Naive thymus-derived CD8-positive, alpha-beta T cell (primary cell): ENCODE measurements around the gene DPP3. TPM values are rescaled to one million over a fixed set of nuclear protein-coding genes. Genes with fewer than 3 reads are reported as not detected.
"Not testable (repeated sequence)": the region's sequence is repeated elsewhere in the genome, so short reads cannot be mapped to it uniquely, and the experiment has no call there.

ENCODE experiments used
- ATAC-seq, 2 donors: fragments of 150-1000 bp; cut with Tn5 transposase in 1 of 2; sonication (Bioruptor Pico), chemical (Tn5 transposase) in 1 of 2; 1 replicate in 1 of 2; 2 replicates in 1 of 2; pipeline ENCODE4 v1.10.0; 2021; ENCODE audit warnings: mild to moderate bottlenecking in 2 of 2, moderate library complexity in 2 of 2
- POLR2A ChIA-PET: fragments of 350-600 bp; sonication (Branson Sonifier 250); formaldehyde crosslinking; loops from one replicate; lab custom pipeline; 2021; ENCODE audit warnings: antibody characterized with exemption; lab: Charles Lee
- DNase-seq, 10 donors: peaks; one replicate each; pipeline versions ENCODE4 v3.0.0 to v3.0.0-alpha.2; 2020 to 2022
- H3K27ac Mint-ChIP-seq, 10 donors: one replicate each; pipeline ENCODE4 v1.8.0; 2020 to 2022; ENCODE audit warnings: mild to moderate bottlenecking in 10 of 10, mixed read lengths in 10 of 10, moderate library complexity in 4 of 10, inconsistent platforms in 1 of 10
- H3K27me3 Mint-ChIP-seq, 5 donors: one replicate each; pipeline ENCODE4 v1.8.0; 2021 to 2022; ENCODE audit warnings: mixed read lengths in 5 of 5
- H3K36me3 Mint-ChIP-seq, 3 donors: one replicate each; pipeline ENCODE4 v1.8.0; 2020 to 2022; ENCODE audit warnings: mixed read lengths in 3 of 3, mild to moderate bottlenecking in 2 of 3, inconsistent platforms in 1 of 3
- H3K4me1 Mint-ChIP-seq, 4 donors: one replicate each; pipeline ENCODE4 v1.8.0; 2021 to 2022; ENCODE audit warnings: mixed read lengths in 4 of 4
- H3K4me3 Mint-ChIP-seq, 10 donors: one replicate each; pipeline ENCODE4 v1.8.0; 2020 to 2022; ENCODE audit warnings: mild to moderate bottlenecking in 10 of 10, mixed read lengths in 10 of 10, moderate library complexity in 6 of 10, inconsistent platforms in 1 of 10
- H3K9me3 Mint-ChIP-seq, 9 donors: one replicate each; pipeline ENCODE4 v1.8.0; 2020 to 2022; ENCODE audit warnings: mixed read lengths in 9 of 9, mild to moderate bottlenecking in 3 of 9, inconsistent platforms in 1 of 9, moderate library complexity in 1 of 9
- polyA plus RNA-seq, 3 donors: library from polyadenylated mRNA; unstranded; fragments of 300-500 nt; fragmentation: Illumina TruSeq; gene quantifications; one replicate each; pipeline ENCODE4 v1.2.3, GENCODE V29; 2021
- total RNA-seq, 8 experiments: library from RNA in 2 of 8; stranded (reverse) in 2 of 8; gene quantifications; one replicate each; pipeline ENCODE4 v1.2.3 and lab custom pipeline; 2021 to 2026

The DPP3 gene
- total and polyA plus RNA-seq, 5 experiments from 2014 or later: 20.0 to 25.4 (median 20.5) TPM

DNA sequence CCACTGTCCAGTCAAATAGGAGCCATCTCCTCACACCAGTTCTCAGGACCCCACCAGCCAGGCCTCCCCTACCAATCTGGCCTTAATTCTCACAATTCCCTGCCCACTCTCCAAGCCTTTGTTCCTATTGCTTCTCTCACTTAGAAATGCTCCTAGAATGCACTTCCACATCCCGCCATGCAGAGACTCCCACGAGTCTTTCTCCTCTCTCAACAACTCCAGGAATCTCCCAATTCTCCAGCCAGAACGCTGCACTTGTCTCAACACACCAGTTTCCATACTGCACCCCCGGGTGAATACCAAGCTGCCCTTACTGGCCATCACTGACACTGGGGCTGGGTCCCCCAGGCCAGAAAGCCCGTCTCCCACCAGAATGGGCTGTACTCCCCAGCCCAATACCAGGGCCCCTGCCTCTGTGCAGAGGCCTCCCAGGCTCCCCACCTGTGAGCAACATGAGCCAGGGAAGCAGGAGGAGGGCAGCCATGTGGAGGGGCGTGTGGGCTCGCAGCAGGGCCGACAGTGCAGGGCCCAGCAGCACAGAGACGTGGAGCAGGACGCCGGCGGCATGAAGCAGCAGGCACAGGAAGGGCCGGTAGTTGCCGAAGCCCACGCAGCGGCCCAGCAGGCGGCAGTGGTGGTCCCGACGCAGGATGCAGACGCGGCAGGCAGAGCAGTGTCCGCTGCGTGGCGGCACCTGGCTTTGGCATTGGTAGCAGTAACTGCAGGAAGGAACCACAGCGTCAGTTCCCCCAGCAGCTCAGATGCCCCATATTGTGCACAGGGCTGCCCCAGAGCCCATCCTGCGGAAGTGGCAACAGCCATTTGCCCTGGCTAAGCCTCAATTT is 63.3 kb downstream of the DPP3 start:
- ATAC-seq: peak; percentile 74 to 84
- Mint-ChIP-seq H3K4me3 (peak overlapping the region; percentile 57 to 88 (median 78)), H3K27me3 (no peaks in the 10 kb centered on the region), H3K36me3 (peaks cover 0 to 38% (median 3%) of the 10 kb centered on the region in 3 donors), H3K27ac (peak overlapping the region; percentile 88 to 97 (median 92)), H3K9me3 (no peaks in the 10 kb centered on the region), H3K4me1 (peaks cover 31 to 47% (median 43%) of the 10 kb centered on the region in 4 donors)
- POLR2A ChIA-PET: interaction anchor here (0.6 to 3.7 kb wide), 7 partner anchors 25 to 135 kb away, joined by 3 to 41 read pairs (median 9); partner anchors contain the start of genes BBS1, CTSF, RBM14 and RBM4
- DNase-seq: peak; percentile 52 to 89 (median 67)

DNA sequence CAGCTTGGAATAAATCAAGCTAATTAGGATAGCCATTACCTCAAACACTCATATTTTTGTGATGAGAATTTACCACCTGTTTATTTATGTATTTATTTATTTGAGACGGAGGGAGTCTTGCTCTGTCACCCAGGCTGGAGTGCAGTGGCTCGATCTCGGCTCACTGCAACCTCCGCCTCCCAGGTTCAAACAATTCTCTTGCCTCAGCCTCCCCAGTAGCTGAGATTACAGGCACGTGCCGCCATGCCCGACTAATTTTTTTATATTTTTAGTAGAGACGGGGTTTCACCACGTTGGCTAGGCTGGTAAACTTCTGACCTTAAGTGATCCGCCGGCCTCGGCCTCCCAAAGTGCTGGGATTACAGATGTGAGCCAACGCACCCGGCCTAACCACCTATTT is 64.7 kb downstream of the DPP3 start:
- not testable (repeated sequence) for DNase-seq, H3K27me3 Mint-ChIP-seq, ATAC-seq, H3K9me3 Mint-ChIP-seq
- peak overlapping the region; percentile 84 to 95 (median 87) for H3K4me3 Mint-ChIP-seq
- peak overlapping the region; percentile 71 to 96 (median 92) for H3K27ac Mint-ChIP-seq
- POLR2A ChIA-PET: interaction anchor here (1.0 to 3.7 kb wide), 11 partner anchors 10 to 133 kb away, joined by 3 to 41 read pairs (median 7); partner anchors contain the start of genes CCDC87, CTSF, PELI3 and RBM14
- peaks cover 36 to 47% (median 43%) of the 10 kb centered on the region in 4 donors for H3K4me1 Mint-ChIP-seq
- H3K36me3 Mint-ChIP-seq: peaks cover 0 to 31% (median 0%) of the 10 kb centered on the region in 3 donors

DNA sequence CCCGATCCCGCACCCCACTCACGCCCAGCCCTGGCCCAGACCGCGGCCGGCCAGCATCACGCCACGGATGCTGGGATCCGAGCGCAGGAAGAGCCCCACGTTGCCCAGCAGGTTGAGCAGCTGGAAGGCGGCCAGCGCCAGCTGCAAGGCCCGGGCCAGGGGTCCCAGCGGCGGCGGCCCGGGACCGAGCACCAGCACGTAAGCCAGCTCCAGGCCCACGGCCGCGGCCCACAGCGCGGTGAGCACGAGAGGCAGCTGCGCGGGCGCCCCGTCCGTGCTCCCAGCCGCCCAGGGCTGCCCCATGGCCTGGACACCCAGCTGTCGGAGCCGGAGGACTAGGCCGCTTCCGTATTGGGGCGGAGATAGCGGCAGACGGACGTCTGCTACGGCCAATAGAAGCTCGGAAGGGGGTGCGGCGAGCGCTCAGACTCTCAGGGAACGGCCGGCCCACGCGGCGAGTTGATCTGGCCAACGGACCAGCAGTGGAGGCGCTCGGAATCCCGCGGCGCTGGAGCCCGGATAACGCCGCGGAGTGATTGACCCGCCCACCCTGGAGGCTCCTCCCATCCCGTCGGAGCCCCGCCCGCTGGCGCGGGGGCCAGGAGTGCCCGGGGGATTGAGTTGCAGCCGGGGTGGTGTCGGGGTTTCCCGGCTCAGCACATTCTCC is 65.6 kb downstream of the DPP3 start, which contains the start of gene ZDHHC24:
Gene ZDHHC24, minus strand, starts transcription at position 348 of the 667 bp plus-strand sequence. Its CDS starts 45 bp downstream, at position 303.
- Mint-ChIP-seq H3K27me3 (no peaks in the 10 kb centered on the region), H3K36me3 (peaks cover 0 to 24% (median 0%) of the 10 kb centered on the region in 3 donors), H3K27ac (peak within 1 kb of the TSS; percentile 71 to 96 (median 92)), H3K9me3 (no peaks in the 10 kb centered on the region), H3K4me3 (peak within 1 kb of the TSS; percentile 85 to 95 (median 88)), H3K4me1 (peaks cover 36 to 47% (median 41%) of the 10 kb centered on the region in 4 donors)
- DNase-seq (peak; percentile 64 to 84 (median 77)), ATAC-seq (peak; percentile 77 to 78)
- POLR2A ChIA-PET: interaction anchor here (1.0 to 3.7 kb wide), 18 partner anchors 9 to 132 kb away, joined by 3 to 41 read pairs (median 6); partner anchors contain the start of genes BBS1, CCDC87, CTSF and DPP3

DNA sequence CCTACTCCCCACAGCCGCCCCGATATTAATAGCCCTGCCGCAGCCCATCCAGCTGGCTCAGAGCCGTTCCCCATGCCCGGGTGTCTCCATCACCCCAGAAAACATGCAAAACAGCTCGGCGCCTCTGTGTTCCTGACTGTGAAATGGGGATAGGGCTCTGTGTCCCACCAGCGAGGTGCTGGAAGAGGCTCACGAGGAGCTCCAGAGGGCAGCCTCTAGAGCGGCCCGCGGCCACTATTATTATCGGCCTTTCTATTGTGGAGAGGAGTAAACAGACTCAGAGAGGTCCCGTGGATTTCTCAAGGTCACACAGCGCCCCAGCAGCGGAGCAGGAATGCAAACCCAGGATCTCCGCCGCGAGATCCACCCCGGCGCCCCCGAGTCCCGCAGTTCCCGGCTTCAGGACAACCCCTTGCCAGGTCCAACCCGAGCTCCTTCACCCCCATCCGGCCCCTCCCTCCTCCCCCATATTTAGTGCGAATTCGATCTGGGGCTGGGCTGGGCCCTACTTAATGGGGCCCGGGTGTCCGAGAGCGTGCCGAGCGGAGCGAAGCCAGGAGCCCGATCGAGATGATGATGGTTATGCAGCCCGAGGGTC is 66.2 kb downstream of the DPP3 start, which contains the start of gene ACTN3:
Gene ACTN3, plus strand, starts transcription at position 536 of the 598 bp plus-strand sequence. Its CDS starts 35 bp downstream, at position 571.
- Mint-ChIP-seq H3K4me1 (peaks cover 36 to 43% (median 37%) of the 10 kb centered on the region in 4 donors), H3K9me3 (no peaks in the 10 kb centered on the region), H3K27ac (peak within 1 kb of the TSS in 8 of 10 donors; percentile 84 to 96 (median 90)), H3K4me3 (peak within 1 kb of the TSS; percentile 81 to 91 (median 86)), H3K36me3 (peaks cover 0 to 18% (median 0%) of the 10 kb centered on the region in 3 donors), H3K27me3 (no peaks in the 10 kb centered on the region)
- POLR2A ChIA-PET: interaction anchor here (1.0 to 3.7 kb wide), 16 partner anchors 11 to 132 kb away, joined by 3 to 41 read pairs (median 6); partner anchors contain the start of genes BBS1, CCDC87, CTSF and DPP3
- no peak for DNase-seq
- no peak for ATAC-seq

DNA sequence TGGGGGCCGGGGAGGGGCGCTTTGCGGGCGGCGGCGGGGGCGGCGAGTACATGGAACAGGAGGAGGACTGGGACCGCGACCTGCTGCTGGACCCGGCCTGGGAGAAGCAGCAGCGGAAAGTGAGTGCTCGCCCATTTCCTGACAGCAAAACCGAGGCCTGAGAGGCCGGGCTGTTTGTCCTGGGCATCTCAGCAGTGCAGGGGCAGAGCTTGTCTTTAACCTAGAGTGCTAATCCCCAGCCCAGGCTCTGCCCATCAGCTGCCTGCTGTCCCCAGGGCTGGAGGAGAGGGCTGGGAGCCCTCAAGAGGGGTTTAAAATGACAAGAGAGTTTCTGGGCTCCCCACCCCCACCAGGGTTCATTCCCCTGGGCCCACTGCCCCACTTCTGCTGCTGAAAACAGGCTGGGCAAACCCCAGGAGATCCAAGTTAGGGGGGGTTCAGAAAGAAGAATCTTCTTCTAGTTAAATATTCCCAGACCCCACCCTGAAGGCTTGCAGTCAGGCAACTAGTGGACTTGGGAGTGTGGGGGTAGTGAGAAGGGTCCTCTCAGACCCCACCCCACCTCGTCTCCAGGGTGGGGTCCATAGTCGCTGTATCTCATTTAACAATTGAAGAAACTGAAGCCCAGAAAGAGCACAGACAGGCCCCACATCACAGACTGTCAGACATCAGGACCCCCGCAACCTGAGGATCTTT is 66.9 kb downstream of the DPP3 start:
- Mint-ChIP-seq H3K9me3 (no peaks in the 10 kb centered on the region), H3K36me3 (peaks cover 0 to 12% (median 0%) of the 10 kb centered on the region in 3 donors), H3K4me1 (peaks cover 30 to 36% (median 31%) of the 10 kb centered on the region in 4 donors), H3K27ac (peak overlapping the region in 5 of 10 donors; percentile 20 to 96 (median 88)), H3K27me3 (no peaks in the 10 kb centered on the region), H3K4me3 (peak overlapping the region; percentile 81 to 91 (median 86))
- ATAC-seq: no peak
- DNase-seq: no peak
- POLR2A ChIA-PET: interaction anchor here (1.2 to 3.7 kb wide), 11 partner anchors 12 to 131 kb away, joined by 4 to 41 read pairs (median 10); partner anchors contain the start of genes BBS1, CTSF, DPP3 and RBM14

DNA sequence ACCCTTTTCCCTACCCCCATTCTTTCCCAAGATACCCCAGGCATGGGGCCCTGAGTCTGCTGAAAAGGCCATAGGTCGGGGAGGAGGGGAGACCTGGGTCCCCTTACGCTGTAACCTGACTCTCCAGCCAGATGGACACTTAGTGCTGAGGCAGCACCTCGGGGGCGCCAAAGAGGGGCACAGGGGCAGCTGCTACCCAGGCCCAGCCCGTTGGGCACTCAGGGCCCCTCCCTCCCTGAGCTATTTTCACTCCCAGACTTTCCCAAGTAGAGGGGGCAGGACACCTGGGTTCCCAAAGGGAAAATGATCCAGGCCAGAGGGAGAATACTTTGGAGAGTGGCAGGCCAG is 67.4 kb downstream of the DPP3 start:
- POLR2A ChIA-PET: interaction anchor here (2.9 kb wide), 1 partner anchor 16 kb away, joined by 10 read pairs; no protein-coding TSS in a partner anchor
- peak overlapping the region in 4 of 10 donors; percentile 22 to 88 (median 36) for H3K4me3 Mint-ChIP-seq
- no peaks in the 10 kb centered on the region for H3K27me3 Mint-ChIP-seq
- H3K36me3 Mint-ChIP-seq: peaks cover 0 to 6% (median 0%) of the 10 kb centered on the region in 3 donors
- peaks cover 24 to 31% (median 28%) of the 10 kb centered on the region in 4 donors for H3K4me1 Mint-ChIP-seq
- no peak for DNase-seq
- no peaks in the 10 kb centered on the region for H3K9me3 Mint-ChIP-seq
- peak overlapping the region in 1 of 10 donors; percentile 15 for H3K27ac Mint-ChIP-seq
- ATAC-seq: no peak

DNA sequence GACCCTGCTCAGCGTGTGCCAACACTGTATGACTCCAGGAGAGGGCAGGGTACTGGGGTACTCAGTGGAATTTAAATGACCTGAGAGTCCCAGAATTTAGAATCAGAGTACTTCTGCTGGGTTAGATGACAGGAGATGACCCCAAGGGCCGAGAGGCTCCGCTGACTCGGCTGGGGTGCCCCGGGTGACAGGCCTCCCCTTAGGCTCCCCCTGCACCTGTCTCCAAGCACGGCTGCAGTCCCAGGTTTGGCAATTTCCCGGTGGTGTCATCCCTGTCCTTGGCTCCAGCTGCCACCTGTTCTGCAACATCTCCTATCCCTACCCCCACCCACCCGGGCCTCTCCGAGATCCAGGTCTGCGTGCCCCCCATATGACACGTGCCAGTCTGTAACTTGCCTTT is 67.8 kb downstream of the DPP3 start:
- no peak for DNase-seq
- H3K27ac Mint-ChIP-seq: peak overlapping the region in 1 of 10 donors; percentile 15
- H3K4me1 Mint-ChIP-seq: peaks cover 21 to 28% (median 24%) of the 10 kb centered on the region in 4 donors
- H3K36me3 Mint-ChIP-seq: peaks cover 0 to 3% (median 0%) of the 10 kb centered on the region in 3 donors
- no peaks in the 10 kb centered on the region for H3K27me3 Mint-ChIP-seq
- ATAC-seq: no peak
- peak overlapping the region in 7 of 10 donors; percentile 11 to 62 (median 25) for H3K4me3 Mint-ChIP-seq
- POLR2A ChIA-PET: no interaction called here
- no peaks in the 10 kb centered on the region for H3K9me3 Mint-ChIP-seq

DNA sequence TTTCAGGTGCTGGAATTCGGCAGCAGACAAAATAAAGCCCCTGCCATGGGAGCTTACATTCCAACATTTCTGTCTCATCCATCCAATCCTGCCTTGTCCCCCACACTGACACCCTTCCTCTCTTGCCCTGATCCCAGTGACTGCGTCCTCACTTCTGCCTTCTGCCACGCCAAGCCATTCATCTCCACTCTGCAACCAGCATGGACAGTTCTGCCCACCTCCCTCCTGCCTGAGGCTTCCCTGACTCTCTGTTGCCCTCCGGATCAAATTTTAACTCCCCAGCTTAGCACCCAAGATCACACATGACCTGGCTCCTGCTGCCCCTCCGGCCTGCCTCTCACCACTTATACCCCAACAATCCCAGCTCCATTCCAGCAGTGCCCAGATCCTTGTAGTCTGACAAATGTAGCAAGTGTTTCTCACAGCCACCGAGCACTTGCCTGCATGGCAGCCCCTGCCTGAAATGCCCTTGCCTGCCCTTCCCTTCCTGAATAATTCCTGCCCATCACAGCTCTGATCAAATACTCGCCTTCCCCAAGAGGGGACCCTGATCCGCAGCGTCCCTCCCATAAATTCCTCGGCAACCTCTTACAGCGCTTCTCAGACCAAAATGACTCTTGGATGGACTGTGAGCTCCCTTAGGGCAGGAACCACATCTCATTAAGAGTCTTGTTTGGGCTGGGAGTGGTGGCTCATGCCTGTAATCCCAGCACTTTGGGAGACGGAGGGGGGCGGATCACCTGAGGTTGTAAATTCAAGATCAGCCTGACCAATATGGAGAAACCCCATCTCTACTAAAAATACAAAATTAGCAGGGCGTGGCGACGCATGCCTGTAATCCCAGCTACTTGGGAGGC is 68.8 kb downstream of the DPP3 start:
- H3K27me3 Mint-ChIP-seq: no peaks in the 10 kb centered on the region
- H3K4me3 Mint-ChIP-seq: peak overlapping the region in 4 of 10 donors; percentile 17 to 68 (median 64)
- ATAC-seq (no peak), DNase-seq (no peak)
- H3K4me1 Mint-ChIP-seq: peaks cover 13 to 18% (median 16%) of the 10 kb centered on the region in 4 donors
- no peaks in the 10 kb centered on the region for H3K36me3 Mint-ChIP-seq
- H3K27ac Mint-ChIP-seq: peak overlapping the region in 2 of 10 donors; percentile 6 to 10
- no peaks in the 10 kb centered on the region for H3K9me3 Mint-ChIP-seq
- POLR2A ChIA-PET: interaction anchor here (0.6 to 0.7 kb wide), 2 partner anchors 45 to 77 kb away, joined by 3 to 4 read pairs; no protein-coding TSS in a partner anchor

DNA sequence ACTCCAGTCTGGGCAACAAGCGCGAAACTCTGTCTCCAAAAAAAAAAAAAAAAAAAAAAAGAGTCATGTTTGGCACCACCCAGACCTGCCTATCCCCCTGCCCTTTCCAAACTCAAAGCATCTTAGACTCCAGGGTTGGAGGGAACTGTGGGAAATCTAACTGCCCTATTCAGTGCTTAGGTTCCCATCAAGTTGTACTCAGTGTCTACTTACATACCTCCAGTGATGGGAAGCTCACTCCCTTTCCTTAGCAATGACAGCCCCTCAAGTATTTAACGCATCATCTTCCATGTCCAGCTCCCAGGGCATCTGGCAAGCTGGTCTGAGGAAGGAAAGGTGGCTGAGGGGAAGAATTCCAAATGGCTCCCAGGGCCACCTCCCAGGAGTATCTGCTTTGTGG is 69.5 kb downstream of the DPP3 start:
- Mint-ChIP-seq H3K27me3 (no peaks in the 10 kb centered on the region), H3K36me3 (no peaks in the 10 kb centered on the region), H3K9me3 (no peaks in the 10 kb centered on the region), H3K4me1 (peaks cover 7 to 12% (median 11%) of the 10 kb centered on the region in 4 donors), H3K4me3 (no peak overlapping the region), H3K27ac (peak overlapping the region in 1 of 10 donors; percentile 53)
- POLR2A ChIA-PET: interaction anchor here (0.6 to 1.2 kb wide), 4 partner anchors 19 to 1329 kb away, joined by 3 to 6 read pairs (median 4); partner anchors contain the start of gene CTSF
- DNase-seq (no peak), ATAC-seq (no peak)

DNA sequence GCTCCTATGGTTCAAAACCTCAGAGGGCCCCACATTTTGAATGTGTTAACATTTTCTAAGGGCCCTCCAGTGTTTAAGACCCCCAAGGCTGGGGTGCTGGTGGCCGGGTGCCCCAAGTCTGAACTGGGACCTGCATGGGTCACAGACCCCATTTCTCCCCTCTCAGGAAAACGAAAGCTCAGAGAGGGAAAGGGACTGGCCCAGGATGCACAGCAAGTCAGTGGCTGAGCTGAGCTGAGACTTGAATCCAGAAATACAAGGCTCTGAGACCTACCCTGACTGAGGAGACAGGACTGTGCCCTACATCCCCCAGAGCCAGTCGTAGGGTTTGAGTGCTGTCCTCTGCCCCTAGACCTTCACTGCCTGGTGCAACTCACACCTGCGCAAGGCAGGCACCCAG is 70.7 kb downstream of the DPP3 start:
- no peak for ATAC-seq
- H3K9me3 Mint-ChIP-seq: no peaks in the 10 kb centered on the region

More for the DNA sequence above, 70.7 kb downstream of the DPP3 start:
- no peaks in the 10 kb centered on the region for H3K36me3 Mint-ChIP-seq
- DNase-seq: no peak
- POLR2A ChIA-PET: interaction anchor here (0.6 to 1.2 kb wide), 2 partner anchors 9 to 18 kb away, joined by 3 read pairs; partner anchors contain the start of gene CTSF
- no peak overlapping the region for H3K4me3 Mint-ChIP-seq
- peaks cover 0 to 7% (median 0%) of the 10 kb centered on the region in 5 donors for H3K27me3 Mint-ChIP-seq
- peak overlapping the region in 1 of 10 donors; percentile 27 for H3K27ac Mint-ChIP-seq
- H3K4me1 Mint-ChIP-seq: peaks cover 0 to 7% (median 6%) of the 10 kb centered on the region in 4 donors
